HG03103 (cell line): ENCODE results near the gene OR56A4.
"Not testable (repeated sequence)": the region's sequence is repeated elsewhere in the genome, so short reads cannot be mapped to it uniquely, and the experiment has no call there.

Experiments
- ATAC-seq: cut with Tn5 transposase; IDR thresholded peaks from one replicate; pipeline ENCODE4 v1.9.1; 2021; ENCODE audit warnings: low read depth; ENCODE audit not compliant: unreplicated experiment

The OR56A4 gene

DNA sequence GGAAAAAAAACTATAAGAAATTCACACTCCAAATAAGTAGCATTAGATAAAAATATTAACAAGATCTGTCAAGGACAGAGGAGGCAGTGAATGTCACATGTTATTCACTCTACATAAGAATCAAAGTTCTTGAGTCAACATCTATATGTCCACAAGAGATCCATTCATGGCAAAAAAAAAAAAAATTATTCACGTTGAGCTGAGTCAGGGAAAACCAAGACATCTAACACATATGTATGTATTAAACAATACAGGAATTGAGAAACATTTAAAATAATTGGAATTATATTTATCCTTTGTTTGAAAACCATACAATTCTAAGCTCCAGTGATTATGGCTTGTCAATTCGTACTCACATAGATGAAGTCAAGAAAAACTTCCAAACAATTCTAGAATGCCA lies 39.8 kb downstream of the OR56A4 start:
- ATAC-seq = no peak

DNA sequence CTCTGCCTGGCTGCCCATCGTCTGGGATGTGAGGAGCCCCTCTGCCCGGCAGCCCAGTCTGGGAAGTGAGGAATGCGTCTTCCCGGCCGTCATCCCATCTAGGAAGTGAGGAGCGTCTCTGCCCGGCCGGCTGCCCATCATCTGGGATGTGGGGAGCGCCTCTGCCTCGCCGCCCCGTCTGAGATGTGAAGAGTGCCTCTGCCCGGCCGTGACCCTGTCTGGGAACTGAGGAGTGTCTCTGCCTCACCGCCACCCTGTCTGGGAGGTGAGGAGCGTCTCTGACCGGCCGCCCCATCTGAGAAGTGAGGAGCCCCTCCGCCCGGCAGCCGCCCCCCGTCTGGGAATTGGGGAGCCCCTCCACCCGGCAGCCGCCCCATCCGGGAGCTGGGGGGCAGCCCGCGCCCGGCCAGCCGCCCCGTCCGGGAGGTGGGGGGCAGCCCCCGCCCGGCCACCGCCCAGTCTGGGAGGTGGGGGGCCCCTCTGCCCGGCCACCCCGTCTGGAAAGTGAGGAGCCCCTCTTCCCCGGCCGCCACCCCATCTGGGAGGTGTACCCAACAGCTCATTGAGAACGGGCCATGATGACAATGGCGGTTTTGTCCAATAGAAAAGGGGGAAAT lies 45.9 kb downstream of the OR56A4 start:
- ATAC-seq = not testable (repeated sequence)

DNA sequence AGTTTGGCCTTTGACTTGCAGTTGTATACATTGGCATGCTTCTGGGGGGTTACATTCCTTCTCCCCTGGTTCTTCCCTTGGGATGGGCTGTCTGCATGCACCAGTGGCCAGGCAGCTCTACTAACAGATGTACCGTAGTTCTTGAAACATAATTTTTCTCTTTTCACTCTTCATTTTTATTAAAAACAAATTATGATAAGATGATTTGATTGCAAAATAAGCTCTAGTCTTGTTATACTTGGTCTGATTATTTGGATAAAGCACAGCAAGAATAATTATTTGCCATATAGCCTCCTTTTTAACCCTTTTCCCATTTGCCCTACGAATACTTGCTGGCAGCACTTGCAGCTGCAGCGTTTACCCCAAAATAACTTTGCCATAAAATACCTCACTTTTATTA lies 51.2 kb downstream of the OR56A4 start:
- no peak for ATAC-seq
